ENCODE measurements around the gene RAD50.
"Not testable (repeated sequence)": the region's sequence is repeated elsewhere in the genome, so short reads cannot be mapped to it uniquely, and the experiment has no call there.

The RAD50 gene

GRCh38 chr5:132557478-132558172 is 848 bp downstream of the RAD50 start:
- DNase-seq = peak; percentile 79

DNA sequence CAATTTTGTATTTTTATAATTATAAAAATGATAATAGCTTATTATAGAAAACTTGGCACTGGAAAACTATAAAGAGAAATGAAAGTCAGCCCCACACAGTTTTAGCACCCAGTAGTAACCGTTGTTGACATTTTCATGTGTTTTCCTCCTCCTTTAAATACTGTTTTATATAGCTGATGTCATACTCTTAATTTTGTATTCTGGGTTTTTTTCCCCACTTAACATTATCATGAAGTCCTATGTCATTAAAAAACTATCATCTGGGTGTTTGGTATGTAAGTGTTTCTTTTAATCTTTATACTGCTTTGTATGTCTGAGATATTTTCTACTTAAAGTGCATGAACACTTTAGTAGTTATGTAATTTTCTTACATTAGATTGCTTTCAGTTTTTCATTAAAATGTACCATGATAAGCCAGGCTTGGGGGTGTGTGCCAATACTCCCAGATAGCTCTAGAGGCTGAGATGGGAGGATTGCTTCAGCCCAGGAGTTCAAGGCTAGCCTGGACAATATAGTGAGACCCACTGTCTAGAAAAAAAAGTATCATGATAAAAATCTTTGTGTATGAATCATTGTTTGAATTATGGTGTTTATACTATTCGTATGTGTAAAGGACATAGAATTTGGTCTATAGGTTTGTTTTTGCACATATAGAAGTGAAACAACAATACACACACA is 2.7 kb downstream of the RAD50 start:
- DNase-seq = peak; percentile 7

GRCh38 chr5:132561601-132562000 is 4.8 kb downstream of the RAD50 start:
- no peak for DNase-seq

DNA sequence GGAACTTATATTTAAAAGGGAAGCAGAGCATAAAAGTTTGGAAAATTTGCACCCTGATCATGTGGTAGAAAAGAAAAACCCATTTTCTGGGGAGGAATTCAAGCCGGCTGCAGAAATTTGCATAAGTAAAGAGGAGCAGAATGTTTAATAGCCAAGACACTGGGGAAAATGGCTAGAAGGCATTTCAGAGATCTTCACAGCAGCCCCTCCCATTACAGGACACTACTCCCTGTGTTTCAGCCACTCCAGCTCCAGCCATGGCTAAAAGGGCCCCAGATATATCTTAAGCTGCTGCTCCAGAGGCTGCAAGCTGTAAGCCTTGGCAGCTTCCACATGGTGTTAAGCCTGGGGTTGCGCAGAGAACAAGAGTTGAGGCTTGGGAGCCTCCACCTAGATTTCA is 7.8 kb downstream of the RAD50 start:
- not testable (repeated sequence) for DNase-seq

- DNase-seq = no peak
These were observed 9.9 kb downstream of the RAD50 start for GRCh38 chr5:132566657-132567056.

GRCh38 chr5:132576123-132576522 is 19.3 kb downstream of the RAD50 start:
- DNase-seq = no peak

GRCh38 chr5:132584560-132584959 is 27.8 kb downstream of the RAD50 start:
- not testable (repeated sequence) for DNase-seq

DNA sequence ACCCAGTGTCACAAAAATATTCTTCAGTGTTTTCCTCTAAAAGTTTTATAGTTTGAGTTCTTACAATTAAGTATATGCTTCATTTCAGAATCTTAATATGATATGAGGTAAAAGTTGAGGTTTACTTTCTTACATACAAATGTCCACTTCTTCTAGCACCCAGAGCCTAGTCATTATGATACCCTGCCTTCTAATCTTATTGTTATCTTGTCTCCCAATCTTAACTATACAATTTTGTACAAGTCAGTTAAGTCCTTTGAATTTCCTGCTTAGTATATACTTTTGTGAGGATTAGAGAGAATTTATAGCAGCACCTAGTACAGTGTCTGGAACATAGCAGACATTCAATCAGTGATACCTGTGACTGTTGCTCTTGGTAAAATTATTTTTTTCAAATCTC is 29.3 kb downstream of the RAD50 start:
- no peak for DNase-seq

GRCh38 chr5:132589467-132589866 is 32.7 kb downstream of the RAD50 start:
- no peak for DNase-seq

GRCh38 chr5:132591145-132591544 is 34.4 kb downstream of the RAD50 start:
- peak; percentile 10 for DNase-seq

- no peak for DNase-seq
These were observed 35.7 kb downstream of the RAD50 start for GRCh38 chr5:132592521-132592920.

- no peak for DNase-seq
These were observed 37.4 kb downstream of the RAD50 start for GRCh38 chr5:132594170-132594569.

- no peak for DNase-seq
These were observed 38.8 kb downstream of the RAD50 start for GRCh38 chr5:132595624-132596023.

DNA sequence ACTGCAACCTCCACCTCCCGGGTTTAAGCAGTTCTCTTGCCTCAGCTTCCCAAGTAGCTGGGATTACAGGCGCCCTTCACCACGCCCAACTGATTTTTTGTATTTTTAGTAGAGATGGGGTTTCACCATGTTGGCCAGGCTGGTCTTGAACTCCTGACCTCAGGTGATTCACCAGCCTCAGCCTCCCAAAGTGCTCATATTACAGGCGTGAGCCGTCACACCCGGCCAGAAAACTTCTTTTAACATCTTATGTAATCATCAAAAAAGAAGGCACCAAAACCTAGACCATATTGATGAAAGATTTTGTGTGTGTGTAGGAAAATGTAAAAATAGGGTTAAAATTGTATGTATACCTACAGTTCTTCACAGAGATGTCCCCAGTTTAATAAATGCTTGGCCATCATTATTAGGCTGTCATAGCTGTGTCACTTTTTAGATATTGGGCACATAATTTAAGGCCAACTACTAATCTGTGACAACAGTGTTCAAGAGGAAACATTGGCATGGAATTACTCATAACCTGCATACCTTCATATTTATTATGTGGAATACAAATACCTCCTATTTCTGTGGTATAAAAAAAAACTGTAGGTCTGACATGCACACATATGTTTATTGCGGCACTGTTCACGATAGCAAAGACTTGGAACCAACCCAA is 44.4 kb downstream of the RAD50 start:
- no peak for DNase-seq

- DNase-seq = peak; percentile 12
These were observed 50.3 kb downstream of the RAD50 start for GRCh38 chr5:132607095-132607494.

- DNase-seq = no peak
These were observed 51.3 kb downstream of the RAD50 start for GRCh38 chr5:132608107-132608506.

DNA sequence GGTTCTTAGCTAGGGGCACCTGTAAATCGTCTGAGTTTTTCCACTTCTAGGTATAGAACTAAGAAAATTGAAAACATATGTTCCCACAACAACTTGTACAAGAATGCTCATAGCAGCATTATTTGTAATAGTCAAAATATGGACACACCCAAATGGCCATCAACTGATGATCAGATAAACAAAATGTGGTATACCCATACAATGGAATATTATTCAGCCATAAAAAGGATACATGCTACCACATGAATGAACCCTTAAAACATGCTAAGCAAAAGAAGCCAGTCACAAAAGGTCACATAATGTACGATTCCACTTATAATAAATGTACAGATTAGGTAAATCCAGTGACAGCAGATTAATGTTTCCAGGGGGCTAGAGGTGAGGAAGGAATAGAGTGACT is 55.2 kb downstream of the RAD50 start:
- DNase-seq = no peak

DNA sequence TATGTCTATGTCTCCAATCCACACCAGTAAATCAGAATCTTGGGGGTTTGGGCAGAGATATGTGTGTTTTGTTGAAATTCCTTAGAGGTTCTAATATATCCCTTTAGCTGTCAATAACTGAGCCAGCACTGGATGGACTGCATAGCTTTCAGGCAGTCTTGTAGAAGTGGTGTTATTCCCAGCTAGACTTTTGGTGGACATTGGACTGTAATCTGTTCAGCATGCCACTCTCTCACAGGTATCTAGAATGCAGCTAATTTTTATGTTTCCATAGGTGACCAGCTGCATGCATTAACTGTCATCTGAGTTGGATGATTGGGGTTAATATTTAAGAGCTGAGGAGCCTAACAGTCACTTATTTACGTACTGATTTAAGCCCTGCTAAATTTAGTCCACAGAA is 56.1 kb downstream of the RAD50 start:
- DNase-seq = no peak

- no peak for DNase-seq
These were observed 64.9 kb downstream of the RAD50 start for GRCh38 chr5:132621699-132622098.

GRCh38 chr5:132622608-132623007 is 65.8 kb downstream of the RAD50 start:
- DNase-seq = no peak

GRCh38 chr5:132627470-132627869 is 70.7 kb downstream of the RAD50 start:
- no peak for DNase-seq

DNA sequence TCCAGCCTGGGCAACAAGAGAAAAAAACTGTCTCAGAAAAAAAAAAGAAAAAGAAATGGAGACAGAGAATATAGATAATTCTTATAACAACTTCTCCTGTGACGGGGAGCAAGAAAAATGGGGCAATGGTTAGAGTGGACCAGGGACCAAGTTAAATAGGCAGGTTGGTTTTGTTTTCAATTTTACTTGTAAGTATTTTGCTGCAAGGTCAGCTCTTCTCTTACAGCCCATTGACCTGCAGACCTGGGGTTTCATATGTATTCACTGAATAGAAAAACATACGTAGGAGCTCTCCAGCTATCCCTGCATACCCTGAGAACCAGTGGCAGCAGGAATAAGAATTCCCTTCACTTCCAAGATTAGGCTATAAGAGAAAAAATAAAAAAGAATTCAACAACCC is 72.0 kb downstream of the RAD50 start:
- DNase-seq = no peak

GRCh38 chr5:132629230-132629944 is 72.6 kb downstream of the RAD50 start:
- DNase-seq = no peak

GRCh38 chr5:132633587-132633986 is 76.8 kb downstream of the RAD50 start:
- DNase-seq = not testable (repeated sequence)

All from OCI-M1 (cell line).